ENCODE measurements around the gene CCNDBP1.
"Not testable (repeated sequence)": the region's sequence is repeated elsewhere in the genome, so short reads cannot be mapped to it uniquely, and the experiment has no call there.

The CCNDBP1 gene, protein sequence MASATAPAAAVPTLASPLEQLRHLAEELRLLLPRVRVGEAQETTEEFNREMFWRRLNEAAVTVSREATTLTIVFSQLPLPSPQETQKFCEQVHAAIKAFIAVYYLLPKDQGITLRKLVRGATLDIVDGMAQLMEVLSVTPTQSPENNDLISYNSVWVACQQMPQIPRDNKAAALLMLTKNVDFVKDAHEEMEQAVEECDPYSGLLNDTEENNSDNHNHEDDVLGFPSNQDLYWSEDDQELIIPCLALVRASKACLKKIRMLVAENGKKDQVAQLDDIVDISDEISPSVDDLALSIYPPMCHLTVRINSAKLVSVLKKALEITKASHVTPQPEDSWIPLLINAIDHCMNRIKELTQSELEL

DNA sequence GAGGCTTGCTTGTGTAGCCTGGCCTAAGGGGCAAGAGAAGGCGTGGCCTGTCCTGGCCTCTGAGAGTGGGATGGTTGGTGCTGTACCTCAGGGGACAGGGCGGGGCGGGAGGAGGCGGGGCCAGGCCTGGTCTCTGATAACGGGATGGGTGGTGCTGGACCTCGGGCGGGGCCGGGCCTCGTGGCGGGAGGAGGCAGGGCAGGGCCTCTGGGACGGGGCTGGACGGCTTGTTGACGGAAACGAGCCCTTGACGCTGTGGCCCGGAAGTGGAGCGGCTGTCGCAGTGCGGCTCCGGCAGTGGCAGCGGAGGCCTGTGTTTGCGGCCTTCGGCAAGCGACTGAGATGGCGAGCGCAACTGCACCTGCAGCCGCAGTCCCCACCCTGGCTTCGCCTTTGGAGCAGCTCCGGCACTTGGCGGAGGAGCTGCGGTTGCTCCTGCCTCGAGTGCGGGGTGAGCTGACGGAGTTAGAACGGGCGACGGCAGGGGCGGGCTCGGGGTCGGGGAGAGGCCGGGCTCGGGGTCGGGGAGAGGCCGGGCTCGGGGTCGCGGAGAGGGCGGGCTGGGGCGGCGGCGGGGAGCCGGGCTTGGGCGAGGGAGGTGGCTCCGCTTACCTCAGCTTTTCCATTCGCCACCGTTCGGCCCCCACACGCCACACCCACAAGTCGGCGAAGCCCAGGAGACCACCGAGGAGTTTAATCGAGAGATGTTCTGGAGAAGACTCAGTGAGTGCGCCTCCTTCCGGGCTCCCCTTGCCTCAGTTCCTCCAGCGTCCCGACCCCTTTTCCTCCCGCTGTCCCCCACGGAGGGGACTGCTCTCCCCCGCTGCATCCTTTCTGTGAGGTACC lies at the start of gene CCNDBP1:
CCNDBP1 (plus strand) TSS at position 247 of the 846 bp plus-strand sequence; CDS start at position 343, 96 bp downstream.
- FAIRE-seq: peak; percentile 95

DNA sequence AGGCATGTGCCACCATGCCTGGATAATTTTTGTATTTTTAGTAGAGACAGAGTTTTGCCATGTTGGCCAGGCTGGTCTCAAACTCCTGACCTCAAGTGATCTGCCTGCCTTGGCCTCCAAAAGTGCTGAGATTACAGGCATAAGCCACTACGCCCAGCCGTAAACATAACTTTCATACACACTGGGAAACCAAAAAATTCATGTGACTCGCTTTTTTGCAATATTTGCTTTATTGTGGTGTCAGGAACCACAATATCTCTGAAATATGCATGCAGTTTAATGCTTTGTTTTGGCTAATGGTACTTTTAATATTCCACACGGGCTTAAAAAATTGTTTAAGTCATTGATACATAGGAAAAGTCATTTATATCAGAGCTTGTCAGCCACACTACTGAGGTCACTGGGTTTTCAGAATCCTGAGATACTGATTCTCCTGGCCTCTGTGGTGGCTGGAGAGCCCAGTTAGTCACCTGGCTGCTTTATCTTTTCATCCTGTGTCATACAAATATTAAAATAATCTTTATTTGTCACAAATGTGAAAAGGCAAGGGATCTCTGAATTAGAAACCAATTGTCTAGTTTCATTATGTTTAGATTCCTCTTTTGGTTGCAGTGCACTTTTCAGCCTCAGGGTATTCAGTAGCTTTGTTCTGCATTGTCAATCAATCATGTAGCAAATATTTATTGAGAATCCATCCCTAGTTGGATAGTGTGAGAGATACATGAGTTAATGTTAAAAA lies 41.8 kb upstream of the CCNDBP1 start:
- no peak for FAIRE-seq

DNA sequence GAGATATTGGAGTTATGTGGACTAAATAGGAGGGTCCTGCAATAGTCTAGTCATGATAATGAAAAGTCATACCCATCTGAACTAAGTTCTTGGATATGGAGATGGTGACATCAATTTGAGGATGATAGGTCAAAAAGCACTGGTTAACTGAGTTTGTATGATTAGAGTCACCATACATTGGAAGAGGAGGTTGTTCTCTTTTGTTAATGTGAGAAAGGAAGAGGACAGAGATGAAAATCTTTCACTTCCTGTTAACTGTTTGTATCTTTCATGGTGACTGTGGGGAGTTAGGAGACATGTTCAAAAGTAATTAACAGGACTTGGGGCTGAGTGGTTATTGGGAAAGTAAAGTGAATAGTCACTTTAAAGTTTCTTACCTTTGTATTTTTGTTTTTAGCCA lies 40.7 kb upstream of the CCNDBP1 start:
- FAIRE-seq: no peak

DNA sequence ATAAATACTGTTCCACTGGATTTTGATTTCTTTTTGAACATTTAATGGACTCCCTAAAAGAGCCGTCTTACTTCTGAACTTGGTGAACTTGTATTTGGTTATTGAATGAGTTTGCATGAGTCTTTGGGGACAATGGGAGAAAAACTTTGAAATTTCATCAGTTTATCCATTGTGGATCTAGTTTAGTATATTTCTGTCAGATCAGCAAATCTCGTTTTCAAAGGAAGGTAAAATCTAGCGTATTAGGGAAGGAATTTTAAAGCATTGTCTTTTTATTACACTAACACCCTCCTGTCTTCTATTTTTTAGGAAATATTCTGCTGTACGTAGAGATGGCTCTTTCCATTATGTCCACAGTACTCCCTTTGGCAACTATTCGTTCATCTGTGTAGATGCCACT lies 39.0 kb upstream of the CCNDBP1 start:
- no peak for FAIRE-seq

DNA sequence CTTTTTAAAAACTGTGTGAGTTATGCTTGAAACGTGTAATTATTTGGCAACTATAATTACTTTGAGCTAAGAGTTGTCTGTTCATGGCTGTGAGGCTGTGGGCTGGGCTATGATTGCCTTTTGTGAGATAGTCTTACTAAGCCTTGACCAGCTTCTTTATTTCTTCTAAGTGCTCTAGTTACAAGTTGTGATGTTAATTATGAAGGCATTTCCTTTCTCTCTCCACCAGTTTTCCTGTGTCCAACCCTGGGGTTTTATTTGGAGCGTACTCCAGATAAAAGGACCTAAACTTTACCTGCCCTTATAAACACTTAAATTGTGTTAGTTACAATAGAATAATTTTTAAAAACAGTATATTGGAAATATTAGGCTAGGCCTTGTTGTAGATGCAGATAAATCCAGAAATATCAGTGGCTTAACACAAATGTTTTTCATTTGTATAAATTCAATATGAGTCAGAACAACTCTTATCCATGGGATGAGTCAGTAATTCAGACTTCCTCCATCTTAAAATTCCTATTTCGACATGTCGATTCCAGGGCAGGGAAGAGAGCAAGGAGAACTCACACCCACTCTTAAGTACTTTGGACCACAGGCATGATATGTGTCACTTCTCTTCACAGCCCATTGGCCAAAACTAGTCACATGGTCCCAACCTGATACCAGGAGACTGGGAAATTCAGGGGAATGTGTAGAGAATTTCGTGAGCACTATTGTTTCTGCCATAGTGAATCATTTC lies 34.8 kb upstream of the CCNDBP1 start:
- FAIRE-seq: no peak

DNA sequence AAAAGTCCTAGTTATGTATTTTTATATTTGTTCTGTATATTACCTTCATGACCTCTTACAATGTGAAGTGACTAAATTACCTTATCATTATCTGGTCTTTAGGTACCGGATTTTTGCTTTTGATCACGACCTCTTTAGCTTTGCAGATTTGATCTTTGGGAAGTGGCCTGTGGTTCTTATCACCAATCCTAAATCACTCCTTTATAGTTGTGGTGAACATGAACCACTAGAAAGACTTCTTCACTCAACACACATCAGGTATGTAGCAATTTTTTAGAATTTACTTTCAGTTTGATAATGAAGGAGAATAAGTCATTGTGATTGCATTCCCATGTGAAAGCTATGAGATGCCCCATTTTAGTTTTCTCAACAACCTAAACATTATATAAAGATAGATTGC lies 33.5 kb upstream of the CCNDBP1 start:
- FAIRE-seq: no peak

DNA sequence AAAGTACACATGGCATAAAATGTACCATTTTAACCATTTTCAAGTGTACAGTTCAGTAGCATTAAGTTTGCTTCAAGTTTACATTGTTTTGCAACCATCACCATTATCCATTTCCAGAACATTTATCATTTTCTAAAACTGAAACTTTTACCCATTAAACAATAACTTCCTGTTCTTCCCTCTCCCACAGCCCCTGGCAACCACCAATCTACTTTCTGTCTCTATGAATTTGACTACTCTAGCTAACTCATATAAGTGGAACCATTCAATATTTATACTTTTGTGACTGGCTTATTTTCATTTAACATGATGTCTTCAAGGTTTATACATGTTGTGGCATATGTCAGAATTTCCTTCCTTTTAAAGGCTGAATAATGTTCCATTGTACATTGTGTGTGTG lies 31.9 kb upstream of the CCNDBP1 start:
- no peak for FAIRE-seq

DNA sequence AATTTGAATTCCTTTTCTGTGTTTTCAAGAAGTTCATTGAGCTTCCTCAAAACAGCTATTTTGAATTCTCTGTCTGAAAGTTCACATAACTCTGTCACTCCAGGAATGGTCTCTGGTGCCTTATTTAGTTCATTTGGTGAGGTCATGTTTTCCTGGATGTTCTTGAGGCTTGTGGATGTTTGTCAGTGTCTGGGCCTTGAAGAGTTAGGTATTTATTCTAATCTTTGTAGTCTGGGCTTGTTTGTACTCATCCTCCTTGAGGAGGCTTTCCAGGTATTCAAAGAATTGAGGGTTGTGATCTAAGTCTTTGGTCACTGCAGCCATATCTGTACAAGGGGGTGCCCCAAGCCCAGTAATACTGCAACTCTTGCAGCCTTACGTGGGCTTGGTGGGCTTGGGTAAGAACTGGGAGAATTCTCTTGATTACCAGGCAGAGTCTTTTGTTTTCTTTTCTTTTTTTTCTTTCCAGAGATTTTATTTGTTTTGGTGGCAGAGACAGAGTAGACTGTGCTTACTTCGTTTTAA lies 19.3 kb upstream of the CCNDBP1 start:
- no peak for FAIRE-seq

DNA sequence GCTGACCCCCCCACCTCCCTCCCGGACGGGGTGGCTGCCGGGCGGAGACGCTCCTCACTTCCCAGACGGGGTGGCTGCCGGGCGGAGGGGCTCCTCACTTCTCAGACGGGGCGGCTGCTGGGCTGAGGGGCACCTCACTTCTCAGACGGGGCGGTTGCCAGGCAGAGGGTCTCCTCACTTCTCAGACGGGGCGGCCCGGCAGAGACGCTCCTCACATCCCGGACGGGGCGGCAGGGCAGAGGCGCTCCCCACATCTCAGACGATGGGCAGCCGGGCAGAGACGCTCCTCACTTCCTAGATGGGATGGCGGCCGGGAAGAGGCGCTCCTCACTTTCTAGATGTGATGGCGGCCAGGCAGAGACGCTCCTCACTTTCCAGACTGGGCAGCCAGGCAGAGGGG lies 17.9 kb upstream of the CCNDBP1 start:
- FAIRE-seq: not testable (repeated sequence)

DNA sequence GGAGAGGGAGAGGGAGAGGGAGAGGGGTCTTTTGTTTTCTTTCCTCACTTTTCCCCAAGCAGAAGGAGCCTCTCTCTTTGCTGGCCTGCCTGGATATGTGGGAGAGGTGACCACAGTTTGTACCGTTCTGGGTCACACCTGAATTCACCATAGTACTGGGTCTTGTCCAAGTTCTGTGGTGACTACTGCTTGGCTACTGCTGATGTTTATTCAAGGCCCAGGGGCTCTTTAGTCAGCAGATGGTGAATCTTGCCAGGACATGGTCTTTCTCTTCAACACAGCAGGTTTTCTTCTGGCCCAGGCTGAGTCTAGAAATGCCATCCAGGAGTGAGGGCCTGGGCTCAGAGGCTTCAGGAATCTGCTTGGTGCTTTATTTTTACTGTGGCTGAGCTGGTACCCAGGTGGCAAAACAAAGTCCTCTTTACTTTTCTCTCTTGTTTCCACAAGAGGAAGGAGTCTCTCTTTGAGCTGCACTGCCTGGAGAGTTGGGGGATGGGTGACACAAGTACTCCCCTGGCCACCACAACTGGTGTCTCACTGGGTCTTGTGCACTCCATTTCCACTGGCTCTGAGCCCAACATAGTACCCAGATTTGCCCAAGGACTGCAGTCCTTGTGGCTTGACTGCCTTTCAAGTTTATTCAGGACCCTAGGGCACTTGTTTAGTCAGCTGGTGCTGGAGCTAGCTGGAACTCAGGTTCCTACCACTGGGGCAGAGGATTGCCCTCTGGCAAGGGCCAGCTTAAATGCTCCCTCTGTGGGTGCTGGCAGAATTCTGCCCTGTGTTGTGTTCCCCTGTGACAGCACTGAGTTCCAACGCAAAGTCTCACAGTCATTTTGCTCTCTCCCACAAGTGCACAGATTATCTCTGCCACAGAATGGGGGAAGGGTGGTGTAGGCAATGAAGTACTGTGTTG lies 16.8 kb upstream of the CCNDBP1 start:
- FAIRE-seq: no peak

DNA sequence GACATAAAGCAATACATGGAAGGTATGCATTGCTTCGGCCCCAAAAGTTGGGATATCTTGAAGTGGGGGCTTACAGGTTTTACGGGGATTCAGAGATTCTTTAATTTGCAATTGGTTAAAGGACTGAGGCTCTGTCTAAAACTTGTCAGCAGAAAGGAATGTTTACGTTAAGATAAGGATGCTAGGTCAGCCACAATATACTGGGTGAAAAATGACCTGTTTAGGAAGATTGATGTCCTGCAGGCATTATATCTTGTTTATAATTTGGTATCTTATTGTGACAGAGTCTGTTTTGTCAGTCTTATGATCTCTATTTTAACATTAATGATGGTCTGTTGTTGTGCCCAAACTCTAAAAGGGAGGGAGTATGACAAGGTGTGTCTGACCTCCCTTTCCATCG lies 15.3 kb upstream of the CCNDBP1 start:
- FAIRE-seq: no peak

DNA sequence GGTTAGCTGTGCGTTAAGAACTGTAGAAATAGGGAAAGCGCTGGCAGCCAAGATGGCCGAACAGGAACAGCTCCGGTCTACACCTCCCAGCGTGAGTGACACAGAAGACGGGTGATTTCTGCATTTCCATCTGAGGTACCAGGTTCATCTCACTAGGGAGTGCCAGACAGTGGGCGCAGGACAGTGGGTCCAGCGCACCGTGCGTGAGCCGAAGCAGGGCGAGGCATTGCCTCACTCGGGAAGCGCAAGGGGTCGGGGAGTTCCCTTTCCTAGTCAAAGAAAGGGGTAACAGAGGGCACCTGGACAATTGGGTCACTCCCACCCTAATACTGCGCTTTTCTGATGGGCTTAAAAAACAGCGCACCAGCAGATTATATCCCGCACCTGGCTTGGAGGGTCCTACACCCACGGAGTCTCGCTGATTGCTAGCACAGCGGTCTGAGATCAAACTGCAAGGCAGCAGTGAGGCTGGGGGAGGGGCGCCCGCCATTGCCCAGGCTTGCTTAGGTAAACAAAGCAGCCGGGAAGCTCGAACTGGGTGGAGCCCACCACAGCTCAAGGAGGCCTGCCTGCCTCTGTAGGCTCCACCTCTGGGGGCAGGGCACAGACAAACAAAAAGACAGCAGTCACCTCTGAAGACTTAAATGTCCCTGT lies 9.4 kb upstream of the CCNDBP1 start:
- FAIRE-seq: not testable (repeated sequence)

DNA sequence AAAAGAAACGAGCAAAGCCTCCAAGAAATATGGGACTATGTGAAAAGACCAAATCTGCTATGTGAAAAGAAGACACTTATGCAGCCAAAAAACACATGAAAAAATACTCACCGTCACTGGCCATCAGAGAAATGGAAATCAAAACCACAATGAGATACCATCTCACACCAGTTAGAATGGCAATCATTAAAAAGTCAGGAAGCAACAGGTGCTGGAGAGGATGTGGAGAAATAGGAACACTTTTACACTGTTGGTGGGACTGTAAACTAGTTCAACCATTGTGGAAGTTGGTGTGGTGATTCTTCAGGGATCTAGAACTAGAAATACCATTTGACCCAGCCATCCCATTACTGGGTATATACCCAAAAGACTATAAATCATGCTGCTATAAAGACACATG lies 8.1 kb upstream of the CCNDBP1 start:
- not testable (repeated sequence) for FAIRE-seq

DNA sequence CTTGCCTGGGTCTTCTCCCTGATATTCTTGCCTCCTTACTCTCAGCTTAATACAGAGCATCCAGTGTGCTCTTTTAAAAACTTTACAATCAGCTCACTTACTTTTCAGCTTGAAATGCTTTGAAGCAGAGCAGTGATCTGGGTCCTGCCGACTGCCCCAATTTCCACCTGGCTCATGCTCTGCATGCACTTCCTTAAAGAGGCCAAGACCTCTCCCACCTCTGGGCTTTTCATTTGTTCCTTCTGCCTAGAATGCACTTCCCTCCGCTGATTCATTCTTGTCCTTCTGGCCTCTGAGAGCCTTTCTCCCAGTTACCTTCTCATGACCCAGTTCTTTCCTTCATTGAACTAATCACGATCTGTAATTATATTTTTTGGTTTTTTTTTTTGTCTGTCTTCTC lies 1.9 kb upstream of the CCNDBP1 start:
- FAIRE-seq: no peak

DNA sequence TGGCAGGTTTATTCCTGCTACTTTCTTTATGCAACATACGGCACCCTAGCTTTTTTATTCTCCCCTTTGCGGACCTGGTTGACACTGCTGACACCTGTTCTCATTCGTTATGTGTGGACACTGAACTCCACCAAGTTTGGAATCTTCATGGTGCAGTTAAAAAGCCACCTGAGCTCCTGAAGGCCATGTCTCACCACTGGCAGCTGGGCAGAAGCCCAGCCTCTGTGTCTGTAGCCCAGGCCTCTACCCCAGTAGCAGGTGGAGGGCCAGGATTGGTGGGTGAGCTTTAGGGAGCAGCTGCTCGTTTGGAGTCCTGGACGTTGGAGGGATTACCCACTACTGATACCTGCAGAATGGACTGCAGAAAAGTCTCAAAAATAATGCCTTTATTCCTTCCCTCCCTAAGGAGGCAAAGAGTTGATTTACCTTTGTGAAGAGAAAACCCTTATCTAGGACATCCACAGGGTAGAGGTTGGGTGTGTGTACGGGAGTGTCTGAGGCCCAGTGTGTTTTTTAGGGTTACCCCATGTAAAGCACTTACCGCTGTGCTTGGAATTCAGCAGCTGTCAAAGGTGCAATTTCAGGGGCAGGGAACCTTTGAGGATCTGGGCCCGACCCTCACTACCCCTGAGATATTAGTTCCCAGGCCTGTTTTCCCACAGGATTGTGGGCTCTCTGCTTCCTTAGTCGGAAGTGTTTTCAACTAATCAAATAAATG lies 637 bp upstream of the CCNDBP1 start:
- FAIRE-seq: no peak

DNA sequence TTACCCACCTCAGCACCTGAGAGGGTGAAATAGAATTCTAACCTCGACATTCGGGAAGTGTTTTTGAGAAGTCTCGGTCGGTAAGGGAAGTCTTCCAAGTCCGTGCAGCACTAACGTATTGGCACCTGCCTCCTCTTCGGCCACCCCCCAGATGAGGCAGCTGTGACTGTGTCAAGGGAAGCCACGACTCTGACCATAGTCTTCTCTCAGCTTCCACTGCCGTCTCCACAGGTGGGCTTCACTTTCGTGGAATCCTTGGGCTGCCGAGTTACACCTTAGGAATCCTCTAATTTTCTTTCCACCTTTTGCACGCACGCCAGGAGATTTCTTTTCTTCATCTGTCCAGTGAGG lies 775 bp downstream of the CCNDBP1 start:
- no peak for FAIRE-seq

DNA sequence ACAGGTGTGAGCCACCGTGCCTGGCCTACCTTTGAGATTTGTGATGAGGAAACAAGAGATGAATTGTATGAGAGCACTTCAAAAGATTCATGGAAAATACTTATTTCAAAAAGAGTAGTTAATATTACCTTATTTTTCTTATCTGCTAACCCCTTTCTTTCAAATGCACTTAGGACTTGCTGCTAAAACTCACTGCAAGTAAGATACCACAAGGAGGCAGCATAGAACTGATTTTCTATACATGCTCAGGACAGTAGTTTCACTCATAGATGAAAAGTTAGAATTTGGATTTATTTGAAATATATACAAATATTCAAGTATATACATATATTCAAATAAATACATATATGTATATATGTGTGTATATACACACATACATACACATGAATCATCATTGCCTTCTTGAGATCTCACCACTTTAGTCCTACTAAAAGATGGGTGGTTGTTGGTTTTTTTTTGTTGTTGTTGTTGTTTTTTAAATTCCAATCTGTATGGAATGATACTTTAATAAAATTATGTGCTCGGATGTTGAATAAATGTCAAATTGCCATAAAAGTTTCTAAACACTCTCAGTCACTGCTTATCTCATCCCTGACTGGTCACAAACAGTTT lies 2.4 kb downstream of the CCNDBP1 start:
- FAIRE-seq: peak; percentile 96

DNA sequence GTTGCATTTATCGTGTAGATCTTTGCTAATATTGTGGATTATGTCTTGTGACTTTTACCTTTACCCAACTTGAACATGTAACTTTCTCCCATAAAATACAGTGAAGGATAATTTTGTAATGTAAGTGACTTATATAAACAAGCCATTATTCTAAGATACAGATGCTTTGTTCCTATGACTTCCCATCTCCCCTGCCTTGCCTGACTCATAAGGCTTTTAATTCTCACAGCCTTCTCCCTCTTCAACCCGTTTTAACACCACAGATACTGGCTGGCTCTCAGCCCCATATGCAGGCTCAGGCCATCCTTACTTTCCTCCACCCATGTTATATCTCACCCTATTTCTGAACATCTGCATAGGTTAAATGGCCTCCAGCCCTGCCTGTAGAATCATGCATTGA lies 4.1 kb downstream of the CCNDBP1 start:
- FAIRE-seq: no peak

DNA sequence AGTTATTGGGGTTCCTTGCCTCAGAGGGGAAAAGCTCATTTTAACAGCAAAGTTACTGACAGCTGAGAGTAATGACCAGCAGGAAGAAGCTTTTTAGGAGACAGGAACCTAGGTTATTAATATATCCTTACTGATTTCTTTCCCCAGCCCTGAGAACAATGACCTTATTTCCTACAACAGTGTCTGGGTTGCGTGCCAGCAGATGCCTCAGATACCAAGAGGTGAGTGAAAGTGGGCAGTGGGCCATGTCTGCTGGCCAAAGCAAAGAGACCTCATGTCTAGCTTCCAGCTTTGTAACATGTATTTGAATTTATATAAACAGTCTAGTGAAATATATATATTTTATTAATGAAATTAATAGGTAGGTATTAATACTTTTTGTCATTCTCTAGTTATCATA lies 5.0 kb downstream of the CCNDBP1 start:
- no peak for FAIRE-seq

DNA sequence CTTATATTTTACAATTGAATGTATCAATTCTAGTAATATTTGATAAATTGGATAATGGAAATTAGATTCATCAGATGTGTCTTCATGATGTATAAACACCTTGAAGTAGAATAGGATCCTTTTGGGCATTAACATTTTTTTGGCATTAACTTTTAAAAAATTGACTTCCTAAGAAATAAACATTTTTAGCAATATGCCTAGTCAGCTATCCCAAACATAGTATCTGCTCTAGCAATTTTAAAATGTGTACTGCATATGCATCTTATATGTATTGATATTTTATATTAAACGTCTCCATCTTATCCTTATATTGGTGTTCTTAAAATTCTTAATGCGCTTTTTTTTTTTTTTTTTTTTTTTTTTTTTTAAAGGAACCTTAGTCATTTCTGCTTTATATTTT lies 8.5 kb downstream of the CCNDBP1 start:
- FAIRE-seq: peak; percentile 23

Measured in G401.6 (cell line).